NCI-H128 (cell line): ENCODE measurements around the gene PRR5L.
"Not testable (repeated sequence)": the region's sequence is repeated elsewhere in the genome, so short reads cannot be mapped to it uniquely, and the experiment has no call there.

ENCODE experiments used
- DNase-seq: peaks from one replicate; lab custom pipeline; 2025; ENCODE audit not compliant: unreplicated experiment; lab: John Stamatoyannopoulos, UW

The PRR5L gene

GRCh38 chr11:36487619-36488018, 191.5 kb downstream of the PRR5L start:
- no peak for DNase-seq

- no peak for DNase-seq
These were observed 192.0 kb downstream of the PRR5L start for GRCh38 chr11:36488096-36488495.

- DNase-seq = no peak
These were observed 194.1 kb downstream of the PRR5L start for GRCh38 chr11:36490026-36490806.

- DNase-seq = no peak
These were observed 196.7 kb downstream of the PRR5L start for GRCh38 chr11:36492724-36493304.

- DNase-seq = no peak
These were observed 197.2 kb downstream of the PRR5L start for GRCh38 chr11:36493332-36493731.

GRCh38 chr11:36498721-36499120, 202.6 kb downstream of the PRR5L start:
- DNase-seq = no peak

GRCh38 chr11:36499315-36499714, 203.2 kb downstream of the PRR5L start:
- DNase-seq = no peak

GRCh38 chr11:36500315-36500721, 204.2 kb downstream of the PRR5L start:
- DNase-seq = no peak

GRCh38 chr11:36501236-36501635, 205.1 kb downstream of the PRR5L start:
- DNase-seq = no peak

- no peak for DNase-seq
These were observed 211.9 kb downstream of the PRR5L start for GRCh38 chr11:36507824-36508489.

GRCh38 chr11:36508743-36509142, 212.7 kb downstream of the PRR5L start:
- DNase-seq = no peak

- DNase-seq = no peak
These were observed 213.1 kb downstream of the PRR5L start for GRCh38 chr11:36509201-36509639.

- DNase-seq = peak; percentile 20
These were observed 213.9 kb downstream of the PRR5L start, which contains the start of gene TRAF6 for GRCh38 chr11:36509694-36510593. Gene TRAF6, minus strand, starts transcription at chr11:36510272. Its CDS starts 8,757 bp downstream, at chr11:36501515.

GRCh38 chr11:36510594-36510942, 214.5 kb downstream of the PRR5L start:
- no peak for DNase-seq

- not testable (repeated sequence) for DNase-seq
These were observed 215.0 kb downstream of the PRR5L start for GRCh38 chr11:36511062-36511461.

GRCh38 chr11:36512016-36512415, 215.9 kb downstream of the PRR5L start:
- DNase-seq = no peak

GRCh38 chr11:36513965-36514364, 217.9 kb downstream of the PRR5L start:
- DNase-seq = no peak
